Nucleus accumbens (tissue), 56 donors: ENCODE data around the gene MRGPRX3.

Experiments
- DNase-seq, 56 donors: peaks; one replicate each; lab custom pipeline; 2025; lab: John Stamatoyannopoulos, UW

The MRGPRX3 gene

GRCh38 chr11:18151581-18151980 lies 19.2 kb downstream of the MRGPRX3 start:
- DNase-seq, result no peak

- no peak for DNase-seq
Observed at GRCh38 chr11:18168372-18168771, 36.0 kb downstream of the MRGPRX3 start.

GRCh38 chr11:18171377-18172000 lies 39.1 kb downstream of the MRGPRX3 start:
- DNase-seq, result peak in 2 of 56 donors; percentile 1 to 13

- DNase-seq, result no peak
Observed at GRCh38 chr11:18172666-18173065, 40.3 kb downstream of the MRGPRX3 start, which contains the start of gene MRGPRX4. TSS of gene MRGPRX4 (plus strand) at chr11:18172837. CDS start at chr11:18173257, 420 bp downstream.

GRCh38 chr11:18173225-18173866 lies 41.0 kb downstream of the MRGPRX3 start:
- no peak for DNase-seq
